Common myeloid progenitor, CD34-positive (primary cell): ENCODE data around the gene PLCB3.

Source experiments
- CTCF ChIA-PET: fragments of 350-600 bp; sonication (Branson Sonifier 250); formaldehyde crosslinking; loops from one replicate; lab custom pipeline; 2021; ENCODE audit warnings: antibody characterized with exemption; lab: Charles Lee
- POLR2A ChIA-PET: fragments of 350-600 bp; sonication (Branson Sonifier 250); formaldehyde crosslinking; loops from one replicate; lab custom pipeline; 2021; ENCODE audit warnings: antibody characterized with exemption; lab: Charles Lee
- DNase-seq, 3 donors: peaks; one replicate each; pipeline versions ENCODE4 v3.0.0 to v3.0.0-alpha.2; 2013
- H3K27ac ChIP-seq, 2 experiments: 1 replicate in 1 of 2; 2 replicates in 1 of 2; pipeline ENCODE4 v1.7.0; 2013; ENCODE audit warnings: inconsistent platforms in 2 of 2, low read length in 2 of 2, mild to moderate bottlenecking in 2 of 2, low read depth in 1 of 2, moderate library complexity in 1 of 2; ENCODE audit not compliant: severe bottlenecking in 2 of 2, insufficient read depth in 1 of 2, poor library complexity in 1 of 2
- H3K27me3 ChIP-seq, 5 experiments: replicated peaks in 2 of 5; 1 replicate in 3 of 5; 2 replicates in 2 of 5; pipeline versions ENCODE4 v1.6.1 to v1.7.0; 2013; ENCODE audit warnings: low read length in 4 of 5, mild to moderate bottlenecking in 2 of 5, moderate library complexity in 2 of 5, inconsistent platforms in 1 of 5; ENCODE audit not compliant: insufficient read depth in 5 of 5, control insufficient read depth in 4 of 5
- H3K36me3 ChIP-seq, 4 experiments: 1 replicate in 2 of 4; 2 replicates in 2 of 4; pipeline versions ENCODE4 v1.6.1 to v1.7.0; 2013; ENCODE audit warnings: low read length in 3 of 4, control low read depth in 1 of 4, mild to moderate bottlenecking in 1 of 4; ENCODE audit not compliant: control insufficient read depth in 4 of 4, insufficient read depth in 4 of 4
- H3K4me1 ChIP-seq, 4 experiments: 1 replicate in 3 of 4; 2 replicates in 1 of 4; pipeline versions ENCODE4 v1.6.1 to v1.7.1; 2013; ENCODE audit warnings: low read length in 3 of 4, mild to moderate bottlenecking in 3 of 4, control low read depth in 1 of 4, inconsistent platforms in 1 of 4, moderate library complexity in 1 of 4; ENCODE audit not compliant: control insufficient read depth in 4 of 4, insufficient read depth in 4 of 4; ENCODE audit errors: control extremely low read depth in 1 of 4
- H3K4me3 ChIP-seq, 7 experiments: 1 replicate in 4 of 7; 2 replicates in 3 of 7; pipeline versions ENCODE4 v1.5.1 to v1.7.0; 2013; ENCODE audit warnings: mild to moderate bottlenecking in 7 of 7, low read length in 6 of 7, moderate library complexity in 6 of 7, inconsistent platforms in 2 of 7, low read depth in 2 of 7, control low read depth in 1 of 7; ENCODE audit not compliant: insufficient read depth in 4 of 7, control insufficient read depth in 1 of 7; ENCODE audit errors: extremely low read depth in 1 of 7
- H3K9me3 ChIP-seq, 5 experiments: 1 replicate in 4 of 5; 2 replicates in 1 of 5; pipeline versions ENCODE4 v1.6.1 to v1.7.1; 2013; ENCODE audit warnings: low read length in 4 of 5, mild to moderate bottlenecking in 2 of 5, inconsistent platforms in 1 of 5, low read depth in 1 of 5, moderate library complexity in 1 of 5; ENCODE audit not compliant: control insufficient read depth in 4 of 5, insufficient read depth in 2 of 5; ENCODE audit errors: control extremely low read depth in 1 of 5
- whole genome bisulfite sequencing: methylation state at CpG from one replicate; pipeline ENCODE4 v1.1.5; 2013; ENCODE audit not compliant: insufficient coverage; 5-methylcytosine and 5-hydroxymethylcytosine counted together

Gene PLCB3

DNA sequence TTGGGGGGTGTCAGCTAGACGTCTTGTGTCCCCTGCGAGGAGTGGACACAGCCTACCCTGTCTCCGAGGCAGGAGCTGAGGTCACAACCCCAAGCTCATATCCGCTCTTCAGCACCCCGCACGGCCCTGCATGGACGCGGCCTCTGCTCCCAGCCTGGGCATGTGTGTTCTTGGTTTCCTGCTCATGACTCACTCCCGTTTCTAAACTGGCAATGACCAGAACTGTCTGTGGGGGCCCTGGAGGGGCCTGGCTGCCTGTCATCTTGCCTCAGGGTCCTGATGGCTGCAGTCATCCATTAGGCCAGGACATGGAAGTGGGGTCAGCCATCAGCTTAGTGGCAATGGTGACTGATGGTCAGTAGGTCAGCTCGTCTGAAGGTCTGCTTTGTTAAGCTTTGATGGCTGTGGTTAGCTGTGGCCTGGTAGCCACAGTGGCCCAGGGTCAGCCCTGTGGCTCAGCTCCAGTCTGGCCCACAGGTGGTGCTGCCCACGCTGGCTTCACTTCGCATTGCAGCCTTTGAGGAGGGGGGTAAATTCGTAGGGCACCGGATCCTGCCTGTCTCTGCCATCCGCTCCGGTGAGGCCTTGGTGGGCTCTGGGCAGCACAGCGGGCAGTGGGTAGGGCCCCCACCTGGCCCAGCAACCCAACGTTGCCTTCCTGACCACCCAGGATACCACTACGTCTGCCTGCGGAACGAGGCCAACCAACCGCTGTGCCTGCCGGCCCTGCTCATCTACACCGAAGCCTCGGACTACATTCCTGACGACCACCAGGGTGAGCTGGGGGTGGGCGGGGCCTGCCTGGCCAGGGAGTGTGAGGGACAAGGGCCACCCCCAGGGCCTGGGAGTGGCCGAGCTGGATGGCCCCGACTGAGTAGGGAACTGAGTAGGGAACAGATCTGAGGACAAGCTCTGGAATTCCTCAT, 12.0 kb downstream of the PLCB3 start:
- 94% methylated on average over 21 of the region's 29 CpGs for WGBS
- POLR2A ChIA-PET, result no interaction called here
- Histone ChIP-seq H3K27me3 (no peaks in the 10 kb centered on the region), H3K4me3 (no peak overlapping the region), H3K27ac (no peak overlapping the region), H3K4me1 (peaks cover 0 to 14% (median 13%) of the 10 kb centered on the region in 4 experiments), H3K36me3 (peaks cover 3 to 72% (median 41%) of the 10 kb centered on the region in 4 experiments), H3K9me3 (no peaks in the 10 kb centered on the region)
- DNase-seq, result no peak
- CTCF ChIA-PET, result interaction anchor here (1.3 to 11.4 kb wide), 7 partner anchors 8 to 58 kb away, joined by 3 to 106 read pairs (median 8); partner anchors contain the start of genes CATSPERZ, FERMT3, PLCB3 and PPP1R14B

GRCh38 chr11:64263947-64264317, 12.6 kb downstream of the PLCB3 start:
- Histone ChIP-seq H3K4me3 (no peak overlapping the region), H3K4me1 (peaks cover 3 to 21% (median 19%) of the 10 kb centered on the region in 4 experiments), H3K36me3 (peaks cover 3 to 66% (median 35%) of the 10 kb centered on the region in 4 experiments), H3K27ac (no peak overlapping the region), H3K27me3 (no peaks in the 10 kb centered on the region), H3K9me3 (no peaks in the 10 kb centered on the region)
- CTCF ChIA-PET, result interaction anchor here (0.8 to 11.4 kb wide), 9 partner anchors 9 to 58 kb away, joined by 3 to 106 read pairs (median 6); partner anchors contain the start of genes CATSPERZ, FERMT3, PLCB3 and PPP1R14B
- POLR2A ChIA-PET, result no interaction called here
- DNase-seq, result no peak
- 100% methylated on average over 5 of the region's 8 CpGs for WGBS

DNA sequence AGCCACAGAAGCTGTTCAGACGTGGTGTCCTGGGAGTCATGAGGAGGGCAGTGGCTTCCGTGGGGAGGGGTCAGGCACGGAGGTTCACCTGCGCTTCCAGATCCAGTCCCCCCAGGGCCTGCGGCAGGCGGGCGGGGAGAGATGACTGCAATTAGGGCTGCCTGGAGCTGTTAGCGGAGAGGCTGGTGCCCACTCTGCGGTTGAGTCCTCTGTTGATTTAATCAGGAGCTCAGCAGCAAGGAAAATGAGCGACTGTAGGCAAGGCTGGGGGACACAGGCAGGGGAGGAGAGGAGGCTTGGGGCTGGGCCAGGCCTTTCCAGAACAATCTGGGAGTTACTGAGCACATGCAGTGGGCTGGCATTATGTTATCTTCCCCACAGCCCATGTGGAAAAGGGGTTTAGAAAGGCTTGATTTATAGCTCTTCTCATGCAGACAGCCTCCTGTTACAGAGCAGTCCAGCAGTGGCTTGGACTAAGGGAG, 13.1 kb downstream of the PLCB3 start:
- Histone ChIP-seq H3K36me3 (peaks cover 2 to 61% (median 31%) of the 10 kb centered on the region in 4 experiments), H3K27ac (no peak overlapping the region), H3K4me1 (peaks cover 4 to 25% (median 24%) of the 10 kb centered on the region in 4 experiments), H3K4me3 (no peak overlapping the region), H3K27me3 (no peaks in the 10 kb centered on the region), H3K9me3 (no peaks in the 10 kb centered on the region)
- DNase-seq, result no peak
- ChIA-PET CTCF (interaction anchor here (0.6 to 11.4 kb wide), 10 partner anchors 10 to 59 kb away, joined by 3 to 106 read pairs (median 6); partner anchors contain the start of genes CATSPERZ, FERMT3, NUDT22 and PLCB3), POLR2A (no interaction called here)
- 100% methylated on average over 10 of the region's 10 CpGs for WGBS

GRCh38 chr11:64265176-64266160, 14.1 kb downstream of the PLCB3 start:
- Histone ChIP-seq H3K9me3 (no peaks in the 10 kb centered on the region), H3K4me1 (peaks cover 4 to 34% (median 28%) of the 10 kb centered on the region in 4 experiments), H3K4me3 (no peak overlapping the region), H3K36me3 (peaks cover 0 to 50% (median 26%) of the 10 kb centered on the region in 4 experiments), H3K27me3 (no peaks in the 10 kb centered on the region), H3K27ac (no peak overlapping the region)
- ChIA-PET POLR2A (no interaction called here), CTCF (interaction anchor here (0.6 to 11.4 kb wide), 6 partner anchors 11 to 60 kb away, joined by 3 to 106 read pairs (median 13); partner anchors contain the start of genes FERMT3, NUDT22, PLCB3 and PPP1R14B)
- DNase-seq, result no peak
- WGBS, result 96% methylated on average over 23 of the region's 35 CpGs

DNA sequence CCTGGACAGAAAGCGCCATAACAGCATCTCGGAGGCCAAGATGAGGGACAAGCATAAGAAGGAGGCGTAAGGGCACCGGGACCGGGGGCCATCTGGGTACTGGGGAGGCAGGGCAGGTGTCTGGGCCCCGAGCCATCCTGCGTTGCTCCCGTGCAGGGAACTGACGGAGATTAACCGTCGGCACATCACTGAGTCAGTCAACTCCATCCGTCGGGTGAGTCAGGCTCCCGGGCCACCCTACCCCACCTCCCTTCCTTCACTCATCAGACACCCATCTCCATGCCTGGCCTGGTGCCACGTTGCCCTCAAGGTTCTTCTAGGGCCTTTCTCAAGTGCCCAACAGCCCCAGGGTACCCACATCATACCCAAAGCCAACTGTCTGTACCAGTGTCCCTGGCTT, 15.0 kb downstream of the PLCB3 start:
- peaks cover 0 to 46% (median 26%) of the 10 kb centered on the region in 4 experiments for H3K36me3 ChIP-seq
- no peak overlapping the region for H3K4me3 ChIP-seq
- no peak for DNase-seq
- POLR2A ChIA-PET, result no interaction called here
- H3K4me1 ChIP-seq, result peaks cover 4 to 37% (median 32%) of the 10 kb centered on the region in 4 experiments
- H3K9me3 ChIP-seq, result no peaks in the 10 kb centered on the region
- 98% methylated on average over 14 of the region's 15 CpGs for WGBS
- no peak overlapping the region for H3K27ac ChIP-seq
- H3K27me3 ChIP-seq, result no peaks in the 10 kb centered on the region
- CTCF ChIA-PET, result interaction anchor here (0.6 to 11.4 kb wide), 4 partner anchors 12 to 67 kb away, joined by 3 to 106 read pairs (median 20); partner anchors contain the start of genes FERMT3, PLCB3 and PPP1R14B
